GM12878 (cell line): ENCODE data around the gene RBM44.

ENCODE experiments used
- CREM ChIP-seq: IDR thresholded peaks from 2 replicates; pipeline ENCODE4 v1.6.1; 2014; ENCODE audit warnings: antibody characterized with exemption, low read depth
- CTCF ChIP-seq, 3 experiments: IDR thresholded peaks in 2 of 3; conservative IDR thresholded peaks in 1 of 3; 2 replicates each; pipeline ENCODE4 v1.5.1; 2011; ENCODE audit warnings: low read depth in 3 of 3, low read length in 3 of 3, mild to moderate bottlenecking in 3 of 3, control low read depth in 2 of 3, moderate library complexity in 2 of 3, inconsistent platforms in 1 of 3, mixed read lengths in 1 of 3; ENCODE audit not compliant: control insufficient read depth in 2 of 3, insufficient read depth in 1 of 3; ENCODE audit errors: extremely low read depth in 1 of 3
- EZH2 ChIP-seq: IDR thresholded peaks from 2 replicates; pipeline ENCODE4 v1.6.1; 2012; ENCODE audit warnings: low read depth, mild to moderate bottlenecking, control low read depth, inconsistent platforms, low read length, borderline replicate concordance; ENCODE audit not compliant: control insufficient read depth
- HDGF ChIP-seq: fragments of 450-650 bp; IDR thresholded peaks from 2 replicates; pipeline ENCODE4 v1.6.1; 2016; ENCODE audit warnings: antibody characterized with exemption
- NBN ChIP-seq: fragments of 450-650 bp; IDR thresholded peaks from 2 replicates; pipeline ENCODE4 v1.6.1; 2016
- POLR2A ChIP-seq: IDR thresholded peaks from 2 replicates; pipeline ENCODE4 v1.6.1; 2011; ENCODE audit warnings: low read depth, mild to moderate bottlenecking, low read length
- RFX5 ChIP-seq: IDR thresholded peaks from 2 replicates; pipeline ENCODE4 v1.6.1; 2011; ENCODE audit warnings: low read depth, low read length, improper control_type of control experiment
- SP1 ChIP-seq: IDR thresholded peaks from one replicate; pipeline ENCODE4 v1.6.1; 2011; ENCODE audit warnings: low read depth, low read length
- SUZ12 ChIP-seq: fragments of 200-600 bp; sonication (generic); IDR thresholded peaks from one replicate; pipeline ENCODE4 v1.6.1; 2018; ENCODE audit warnings: antibody characterized with exemption, mild to moderate bottlenecking; ENCODE audit not compliant: unreplicated experiment
- YY1 ChIP-seq: IDR thresholded peaks from 2 replicates; pipeline ENCODE4 v1.6.1; 2011; ENCODE audit warnings: low read depth, mild to moderate bottlenecking, low read length
- ZNF274 ChIP-seq: IDR thresholded peaks from one replicate; pipeline ENCODE4 v1.8.0; 2011; ENCODE audit not compliant: insufficient read length, insufficient read depth

DNA sequence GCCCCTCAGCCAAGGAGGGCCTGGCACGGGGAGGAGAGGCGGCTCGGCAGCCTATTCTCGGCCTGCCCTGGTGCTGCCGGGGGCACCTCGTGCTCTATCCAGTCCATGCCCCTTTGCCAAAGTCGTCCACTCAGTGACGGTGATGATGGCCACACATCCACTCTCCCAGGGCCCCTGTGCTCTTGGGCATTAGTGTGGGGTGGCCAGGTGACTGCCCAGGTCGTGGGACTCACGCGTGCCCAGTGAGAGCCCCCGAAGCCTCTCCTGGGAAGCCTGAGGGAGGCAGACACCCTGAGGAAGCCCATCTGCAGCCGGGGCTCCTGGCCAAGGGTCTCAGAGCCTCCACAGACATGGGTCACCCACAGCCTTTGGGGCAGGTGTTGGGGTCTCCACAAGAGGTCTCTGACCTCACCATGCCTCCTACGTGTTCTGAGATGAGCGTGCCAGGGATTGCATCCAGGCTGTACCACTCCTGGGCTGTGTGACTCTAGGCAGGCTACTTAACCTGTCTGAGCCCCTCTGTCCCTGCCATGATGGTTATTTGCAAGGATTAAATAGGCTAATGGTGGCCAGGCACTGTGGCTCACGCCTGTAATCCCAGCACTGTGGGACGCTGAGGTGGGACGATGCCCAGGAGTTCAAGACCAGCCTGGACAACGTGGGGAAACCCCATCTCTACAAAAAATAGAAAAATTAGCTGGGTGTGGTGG, 73.8 kb downstream of the RBM44 start:
- TF ChIP-seq EZH2 (no peak), SP1 (no peak), SUZ12 (no peak), CREM (no peak), YY1 (no peak), CTCF (IDR thresholded peaks at IDR 0.05 in 2 of 3, conservative IDR thresholded peaks at IDR 0.05 in 1 of 3; ENCODE audit: control insufficient read depth in 2 of 3, extremely low read depth in 1 of 3, insufficient read depth in 1 of 3, low read depth in 3 of 3, low read length in 3 of 3) (no peak), POLR2A (no peak), NBN (no peak), HDGF (no peak), RFX5 (no peak), ZNF274 (no peak)
